ENCODE measurements around the gene MYO18A. TPM values are rescaled to one million over a fixed set of nuclear protein-coding genes. Genes with fewer than 3 reads are reported as not detected.

The MYO18A gene
- total and polyA plus RNA-seq, 10 of the 15 experiments (the other 5 are each of a cell fraction or from before 2014, with no cell fraction given) = 2.9 to 66.0 (median 24.5) TPM

DNA sequence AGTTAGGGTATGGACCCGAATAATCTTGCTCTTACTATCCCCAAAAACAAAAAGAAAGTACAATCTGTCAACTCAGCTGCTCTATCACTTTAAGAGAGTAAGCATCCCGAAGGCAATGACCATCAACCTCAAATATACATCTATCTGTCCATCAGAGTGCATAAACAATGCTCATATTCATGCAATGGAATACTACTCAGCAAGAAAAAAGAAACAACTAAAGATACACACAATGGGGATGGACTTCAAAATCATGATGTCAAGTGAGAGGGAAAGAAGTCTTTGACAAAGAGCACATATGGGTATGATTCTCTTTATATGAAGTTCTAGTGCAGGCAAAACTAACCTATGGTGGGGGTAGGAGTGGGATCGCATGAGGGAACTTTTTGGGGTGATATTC lies 9.5 kb downstream of the MYO18A start:
- Histone ChIP-seq H4K20me1 (ENCODE audit: control insufficient read depth, insufficient read depth) (no peaks in the 10 kb centered on the region), H3K36me3 (ENCODE audit: control insufficient read depth in 2 of 2, insufficient read depth in 2 of 2, low read length in 1 of 2) (no peaks in the 10 kb centered on the region; a peak in 1 of 4 replicates), H3K27ac (ENCODE audit: control insufficient read depth, insufficient read depth) (no peak overlapping the region), H3K4me2 (ENCODE audit: control insufficient read depth, insufficient read depth) (no peak overlapping the region), H3K4me1 (ENCODE audit: control insufficient read depth, insufficient read depth, low read length) (no peaks in the 10 kb centered on the region), H3K4me3 (no peak overlapping the region), H3K9ac (ENCODE audit: control insufficient read depth, insufficient read depth, low read length) (no peak overlapping the region), H3K27me3 (replicated peaks in 1 of 2; ENCODE audit: control insufficient read depth in 2 of 2, insufficient read depth in 2 of 2, low read length in 1 of 2) (no peaks in the 10 kb centered on the region), H3K9me3 (replicated peaks; ENCODE audit: control insufficient read depth, insufficient read depth, low read length) (no peaks in the 10 kb centered on the region), H2AFZ (ENCODE audit: control insufficient read depth, low read depth, low read length) (no peak overlapping the region), H3K79me2 (ENCODE audit: control insufficient read depth, insufficient read depth, low read length) (no peaks in the 10 kb centered on the region; the same call in 1 of the 2 replicates)
- SMC1A ChIA-PET (ENCODE audit: uncharacterized antibody, unreplicated experiment) = no interaction called here
- intact Hi-C loops (cut with micrococcal nuclease; ENCODE audit: unreplicated experiment) (no loop called here), in situ Hi-C loops (cut with MboI) (no loop called here)
- RAD21 ChIA-PET (ENCODE audit: unreplicated experiment) = no interaction called here
- CTCF ChIA-PET = no interaction called here
- FAIRE-seq (no peak), DNase-seq (ENCODE audit: low read depth, low spot score) (no peak), ATAC-seq (no peak)
- no peak for TF ChIP-seq SREBF2 (IDR thresholded peaks at IDR 0.05; ENCODE audit: low read length)
- TF ChIP-seq EP300 (IDR thresholded peaks at IDR 0.05; ENCODE audit: borderline replicate concordance in 1 of 2, control insufficient read depth in 1 of 2, low read depth in 2 of 2, low read length in 2 of 2) = no peak
- no peak for TF ChIP-seq CHD2 (IDR thresholded peaks at IDR 0.05; ENCODE audit: borderline replicate concordance, low read depth, low read length)
- TF ChIP-seq SMC3 (IDR thresholded peaks at IDR 0.05; ENCODE audit: borderline replicate concordance, low read length) = no peak
- no peak for TF ChIP-seq SPI1 (IDR thresholded peaks at IDR 0.05; ENCODE audit: borderline replicate concordance, insufficient read depth, low read depth, low read length)
- TF ChIP-seq MTA3 (IDR thresholded peaks at IDR 0.05; ENCODE audit: borderline replicate concordance, low read length) = no peak
- no peak for TF ChIP-seq POLR2AphosphoS5 (IDR thresholded peaks at IDR 0.05; ENCODE audit: low read length)
- no peak for TF ChIP-seq CBX5 (IDR thresholded peaks at IDR 0.05; ENCODE audit: low read depth)
- TF ChIP-seq E2F8 (IDR thresholded peaks at IDR 0.05; ENCODE audit: low read depth, partially characterized antibody) = no peak
- TF ChIP-seq CEBPB (IDR thresholded peaks at IDR 0.05; ENCODE audit: borderline replicate concordance in 1 of 2, low read depth in 2 of 2, low read length in 2 of 2) = no peak
- TF ChIP-seq, protein P1, sequence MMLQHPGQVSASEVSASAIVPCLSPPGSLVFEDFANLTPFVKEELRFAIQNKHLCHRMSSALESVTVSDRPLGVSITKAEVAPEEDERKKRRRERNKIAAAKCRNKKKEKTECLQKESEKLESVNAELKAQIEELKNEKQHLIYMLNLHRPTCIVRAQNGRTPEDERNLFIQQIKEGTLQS (IDR thresholded peaks at IDR 0.05; ENCODE audit: borderline replicate concordance, extremely low read depth, low read depth, low read length) = no peak
- TF ChIP-seq TCF7 (IDR thresholded peaks at IDR 0.05; ENCODE audit: borderline replicate concordance) = no peak
- POLR2A ChIA-PET = no interaction called here
- BruUV-seq (replicated peaks) = no TSS peak
- 78% methylated on average over 3 of the region's 3 CpGs for WGBS (ENCODE audit: insufficient coverage, insufficient replicate concordance, low lambda C conversion rate, missing lambda C conversion rate)

All from GM12878 (cell line).